22Rv1 (cell line): ENCODE measurements around the gene PPP1R7.

Experiments
- H3K27ac ChIP-seq: fragments of 450-650 bp; 2 replicates; pipeline ENCODE4 v1.5.1; 2017
- CTCF ChIP-seq: fragments of 450-650 bp; IDR thresholded peaks from 2 replicates; pipeline ENCODE4 v1.5.1; 2017; ENCODE audit warnings: mild to moderate bottlenecking
- ZFX ChIP-seq: fragments of 450-650 bp; IDR thresholded peaks from 2 replicates; pipeline ENCODE4 v1.6.1; 2017; ENCODE audit warnings: antibody characterized with exemption, borderline replicate concordance

The PPP1R7 gene

DNA sequence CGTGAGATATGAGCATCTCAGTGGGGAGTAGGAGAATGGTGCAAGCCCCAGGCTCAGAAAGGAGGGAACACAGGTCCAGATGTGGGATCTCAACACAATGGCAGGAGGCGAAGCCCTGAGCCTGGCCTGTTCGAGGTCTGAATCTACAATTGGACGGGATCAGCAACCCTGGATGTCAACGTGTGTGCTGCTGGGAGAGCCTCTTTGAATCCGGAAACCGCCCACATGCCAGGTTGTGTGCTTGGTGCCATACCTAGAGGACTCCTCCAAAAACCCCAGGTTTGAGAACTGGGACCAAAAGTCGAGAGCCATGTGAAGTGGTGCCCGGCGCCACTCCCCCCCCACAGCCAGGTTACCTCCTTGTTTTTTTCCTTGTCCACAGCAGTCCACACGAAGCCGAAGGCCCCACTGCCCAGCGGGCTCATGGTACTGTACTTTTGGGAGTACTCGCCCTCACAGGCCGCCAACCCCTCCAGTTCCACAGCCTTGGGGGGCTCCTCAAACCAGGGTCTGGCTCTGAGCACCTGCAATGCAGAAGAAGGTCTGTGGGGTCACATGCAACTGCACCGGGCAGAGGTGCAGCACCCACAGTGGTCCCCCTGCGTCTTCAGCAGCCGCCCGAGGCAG lies 27.8 kb upstream of the PPP1R7 start:
- H3K27ac ChIP-seq: no peak overlapping the region
- no peak for TF ChIP-seq ZFX
- TF ChIP-seq CTCF: no peak

- peak overlapping the region; percentile 18; the same call in 1 of the 2 replicates for H3K27ac ChIP-seq
- TF ChIP-seq CTCF: no peak
- TF ChIP-seq ZFX: no peak
Observed at GRCh38 chr2:241123816-241124536, 26.3 kb upstream of the PPP1R7 start.

DNA sequence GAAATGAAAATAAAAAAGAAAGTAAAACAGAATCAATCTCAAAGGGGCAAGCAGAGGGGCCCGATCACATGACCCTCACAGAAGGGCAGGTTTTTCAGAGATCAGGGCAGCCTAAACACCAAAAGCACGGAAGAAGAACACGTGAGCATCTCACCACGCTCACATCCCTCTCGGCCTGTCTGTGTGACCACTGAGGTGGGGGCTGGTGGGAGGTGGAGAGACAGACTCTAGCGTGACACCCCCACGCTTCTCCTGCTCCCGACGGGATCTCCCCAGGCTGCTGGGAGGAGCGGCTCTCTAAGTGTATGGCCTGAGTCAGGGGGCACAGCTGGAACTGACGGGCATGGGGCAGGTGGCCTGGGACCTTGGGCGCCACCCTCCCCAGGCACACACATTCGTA lies 24.6 kb upstream of the PPP1R7 start:
- no peak overlapping the region for H3K27ac ChIP-seq
- TF ChIP-seq ZFX (no peak), CTCF (no peak)

DNA sequence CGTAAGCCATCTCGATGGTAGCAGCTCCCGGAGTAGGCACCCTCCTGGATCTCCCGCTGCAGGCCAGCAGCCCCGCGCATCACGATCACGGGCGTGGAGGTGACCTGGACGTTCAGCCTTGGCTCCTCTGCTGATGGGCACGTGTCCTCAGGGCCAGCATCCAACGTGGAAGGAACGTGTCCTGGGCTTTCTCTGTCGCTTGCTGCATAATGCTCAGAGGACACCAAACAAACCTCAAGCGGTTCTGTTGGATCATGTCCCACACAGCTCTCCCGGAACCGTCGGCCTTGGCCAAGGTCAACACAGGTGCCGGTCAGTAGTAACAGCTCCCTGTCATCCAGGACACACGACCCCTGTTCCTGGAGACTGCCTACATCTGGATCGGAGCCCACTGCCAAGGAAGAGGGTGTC lies 24.1 kb upstream of the PPP1R7 start:
- no peak overlapping the region for H3K27ac ChIP-seq
- no peak for TF ChIP-seq CTCF
- TF ChIP-seq ZFX: no peak

DNA sequence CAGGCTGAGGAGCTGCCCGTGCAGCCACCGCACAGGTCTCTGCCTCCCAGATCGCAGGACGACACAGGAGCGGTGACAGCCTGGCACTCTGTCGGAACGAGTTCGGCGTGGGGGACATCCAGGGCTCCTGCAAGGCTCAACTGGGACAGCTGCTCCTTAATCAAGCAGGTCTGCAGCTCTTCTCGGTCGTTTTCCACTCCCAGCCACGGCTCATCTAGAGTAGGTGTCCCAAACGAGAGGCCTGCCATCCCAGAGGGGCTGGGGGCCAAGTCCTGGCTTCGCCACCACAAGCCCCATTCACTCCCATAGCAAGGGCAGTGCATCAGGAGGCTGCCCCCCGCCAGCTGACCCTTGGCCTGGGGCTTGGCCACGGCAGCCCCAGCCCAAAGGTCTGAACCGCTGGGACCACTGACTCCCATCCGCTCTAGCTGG lies 23.5 kb upstream of the PPP1R7 start:
- TF ChIP-seq ZFX: no peak
- TF ChIP-seq CTCF: no peak
- no peak overlapping the region for H3K27ac ChIP-seq

DNA sequence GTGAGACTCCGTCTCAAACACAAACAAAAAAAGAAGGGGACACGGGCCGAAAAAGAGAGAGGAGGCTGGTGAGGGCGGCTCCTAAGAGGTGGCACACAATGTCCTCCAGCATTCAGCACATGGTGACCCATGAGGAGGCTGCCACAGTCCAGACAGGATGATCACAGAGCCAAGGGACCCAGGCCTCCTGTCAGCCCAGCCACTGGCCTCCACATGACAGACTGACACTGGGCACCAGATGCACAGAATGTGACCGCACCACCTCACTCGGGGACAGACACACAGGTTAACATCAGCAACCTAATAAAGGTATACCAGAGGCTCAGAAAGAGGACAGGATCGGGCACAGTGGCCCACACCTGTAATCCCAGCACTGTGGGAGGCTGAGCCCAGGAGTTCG lies 22.0 kb upstream of the PPP1R7 start:
- no peak overlapping the region for H3K27ac ChIP-seq
- no peak for TF ChIP-seq ZFX
- TF ChIP-seq CTCF: no peak
